OCI-LY1 (cell line): Measurements from ENCODE around the gene RDH11.
A peak's percentile ranks its signal among the peaks of the same experiment; 100 is the strongest.
"Not testable (repeated sequence)": the region's sequence is repeated elsewhere in the genome, so short reads cannot be mapped to it uniquely, and the experiment has no call there.

Experiments
- H2AFZ ChIP-seq: fragments of 200-600 bp; sonication (generic), shearing (Covaris generic); 2 replicates; pipeline ENCODE4 v1.6.0; 2014; ENCODE audit warnings: antibody characterized with exemption, mild to moderate bottlenecking, low read length
- H3F3A ChIP-seq: fragments of 200-600 bp; sonication (generic), shearing (Covaris generic); 2 replicates; pipeline ENCODE4 v1.6.0; 2014; ENCODE audit warnings: mild to moderate bottlenecking, antibody characterized with exemption, low read length, moderate library complexity; ENCODE audit not compliant: insufficient read depth
- H3K27ac ChIP-seq: fragments of 200-600 bp; sonication (generic); 2 replicates; pipeline ENCODE4 v1.5.1; 2014; ENCODE audit warnings: low read length, mixed run types, mild to moderate bottlenecking, low read depth; ENCODE audit not compliant: poor library complexity, severe bottlenecking
- H3K27me3 ChIP-seq: fragments of 200-600 bp; sonication (generic); 2 replicates; pipeline ENCODE4 v1.6.0; 2014; ENCODE audit warnings: antibody characterized with exemption, mild to moderate bottlenecking, low read length, moderate library complexity; ENCODE audit not compliant: insufficient read depth
- H3K36me3 ChIP-seq: fragments of 200-600 bp; sonication (generic); 2 replicates; pipeline ENCODE4 v1.6.1; 2014; ENCODE audit warnings: mild to moderate bottlenecking, antibody characterized with exemption, low read length, moderate library complexity, mixed read lengths; ENCODE audit not compliant: insufficient read depth
- H3K4me1 ChIP-seq: fragments of 200-600 bp; sonication (generic); 2 replicates; pipeline ENCODE4 v1.5.1; 2014; ENCODE audit warnings: mild to moderate bottlenecking, low read length, moderate library complexity; ENCODE audit not compliant: insufficient read depth, severe bottlenecking
- H3K4me2 ChIP-seq: fragments of 200-600 bp; sonication (generic), shearing (Covaris generic); 2 replicates; pipeline ENCODE4 v1.6.1; 2014; ENCODE audit warnings: low read length
- H3K4me3 ChIP-seq: fragments of 200-600 bp; sonication (generic); 2 replicates; pipeline ENCODE4 v1.5.1; 2014; ENCODE audit warnings: low read length, low read depth, mild to moderate bottlenecking, mixed read lengths; ENCODE audit not compliant: poor library complexity, severe bottlenecking
- H3K79me2 ChIP-seq: fragments of 200-600 bp; shearing (Covaris generic); 2 replicates; pipeline ENCODE4 v1.6.1; 2016; ENCODE audit warnings: mixed run types, low read length, mixed read lengths; ENCODE audit not compliant: insufficient read depth
- H3K9ac ChIP-seq: fragments of 200-600 bp; sonication (generic), shearing (Covaris generic); 2 replicates; pipeline ENCODE4 v1.6.1; 2014; ENCODE audit warnings: mild to moderate bottlenecking, low read length, mixed read lengths
- H3K9me2 ChIP-seq: fragments of 200-600 bp; sonication (generic), shearing (Covaris generic); 2 replicates; pipeline ENCODE4 v1.6.1; 2014; ENCODE audit warnings: low read depth, mild to moderate bottlenecking, low read length, mixed read lengths
- H3K9me3 ChIP-seq: fragments of 200-600 bp; shearing (Covaris generic); 2 replicates; pipeline ENCODE4 v1.6.1; 2014; ENCODE audit warnings: low read length, mixed read lengths
- H4K20me1 ChIP-seq: fragments of 200-600 bp; sonication (generic), shearing (Covaris generic); 2 replicates; pipeline ENCODE4 v1.6.0; 2016; ENCODE audit warnings: mild to moderate bottlenecking, low read length; ENCODE audit not compliant: insufficient read depth
- CTCF ChIP-seq: fragments of 200-600 bp; sonication (generic), shearing (Covaris generic); IDR thresholded peaks from 2 replicates; pipeline ENCODE4 v1.5.1; 2017; ENCODE audit warnings: mild to moderate bottlenecking, antibody characterized with exemption, low read length, moderate library complexity, mixed read lengths
- EZH2 ChIP-seq: fragments of 200-600 bp; sonication (generic), shearing (Covaris generic); IDR thresholded peaks from 2 replicates; pipeline ENCODE4 v1.8.0; 2017; ENCODE audit warnings: borderline replicate concordance, mixed run types, mild to moderate bottlenecking, antibody characterized with exemption, low read length, moderate library complexity, mixed read lengths

Gene RDH11

GRCh38 chr14:67705211-67705610, 9.6 kb upstream of the RDH11 start:
- no peak overlapping the region for H3K4me3 ChIP-seq
- H3K9me2 ChIP-seq = no peaks in the 10 kb centered on the region
- no peak overlapping the region for H2AFZ ChIP-seq
- no peak overlapping the region for H3K27ac ChIP-seq
- H3K4me1 ChIP-seq = no peaks in the 10 kb centered on the region
- H3K36me3 ChIP-seq = no peaks in the 10 kb centered on the region
- TF ChIP-seq CTCF = no peak
- TF ChIP-seq EZH2 = no peak
- no peaks in the 10 kb centered on the region for H3F3A ChIP-seq
- H4K20me1 ChIP-seq = no peaks in the 10 kb centered on the region
- peaks cover 16% of the 10 kb centered on the region for H3K9me3 ChIP-seq
- no peaks in the 10 kb centered on the region for H3K79me2 ChIP-seq
- H3K4me2 ChIP-seq = no peak overlapping the region
- no peaks in the 10 kb centered on the region for H3K27me3 ChIP-seq
- no peak overlapping the region for H3K9ac ChIP-seq

GRCh38 chr14:67704484-67705089, 9.0 kb upstream of the RDH11 start:
- no peaks in the 10 kb centered on the region for H4K20me1 ChIP-seq
- no peaks in the 10 kb centered on the region for H3K79me2 ChIP-seq
- TF ChIP-seq CTCF = peak; percentile 76
- no peak for TF ChIP-seq EZH2
- H3K9me3 ChIP-seq = peaks cover 11% of the 10 kb centered on the region
- no peak overlapping the region for H3K27ac ChIP-seq
- no peak overlapping the region for H2AFZ ChIP-seq
- H3K9me2 ChIP-seq = no peaks in the 10 kb centered on the region
- H3F3A ChIP-seq = no peaks in the 10 kb centered on the region
- H3K4me1 ChIP-seq = no peaks in the 10 kb centered on the region
- H3K27me3 ChIP-seq = no peaks in the 10 kb centered on the region
- no peak overlapping the region for H3K4me3 ChIP-seq
- H3K9ac ChIP-seq = no peak overlapping the region
- no peak overlapping the region for H3K4me2 ChIP-seq
- no peaks in the 10 kb centered on the region for H3K36me3 ChIP-seq

DNA sequence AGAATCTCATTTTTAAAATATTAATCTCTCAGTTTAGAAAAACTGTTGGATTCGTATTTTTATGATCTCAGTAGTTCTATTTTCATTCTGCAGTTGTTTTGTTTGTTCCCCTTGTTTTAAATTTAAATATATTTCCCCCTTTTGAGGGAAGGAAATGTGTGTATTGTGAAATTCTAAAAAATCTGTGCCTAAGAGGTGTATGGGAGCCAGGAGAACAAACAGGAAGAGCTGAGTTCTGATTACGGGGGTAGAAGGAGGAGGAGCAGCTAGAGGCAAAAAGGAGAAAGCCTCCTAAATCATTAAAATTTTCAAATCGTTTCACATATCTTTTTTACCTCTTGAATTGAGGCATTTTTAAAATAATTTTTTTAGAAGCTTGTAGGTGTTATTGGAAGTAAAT, 8.4 kb upstream of the RDH11 start:
- Histone ChIP-seq H3K79me2 (no peaks in the 10 kb centered on the region), H3K27me3 (no peaks in the 10 kb centered on the region), H4K20me1 (no peaks in the 10 kb centered on the region), H3K4me3 (no peak overlapping the region), H3F3A (no peaks in the 10 kb centered on the region), H3K9me3 (peaks cover 7% of the 10 kb centered on the region), H3K27ac (no peak overlapping the region), H3K9me2 (no peaks in the 10 kb centered on the region), H3K4me2 (no peak overlapping the region), H3K4me1 (no peaks in the 10 kb centered on the region), H2AFZ (no peak overlapping the region), H3K36me3 (no peaks in the 10 kb centered on the region), H3K9ac (no peak overlapping the region)
- TF ChIP-seq CTCF = no peak
- no peak for TF ChIP-seq EZH2

- not testable (repeated sequence) for H3K27ac ChIP-seq, H3K4me2 ChIP-seq, H3K4me1 ChIP-seq, H3K9ac ChIP-seq, H3K79me2 ChIP-seq, H3K36me3 ChIP-seq, H3K27me3 ChIP-seq, H3K9me2 ChIP-seq, H2AFZ ChIP-seq, H3F3A ChIP-seq, H3K9me3 ChIP-seq, H4K20me1 ChIP-seq, H3K4me3 ChIP-seq
These were observed 5.9 kb upstream of the RDH11 start, which contains the start of gene RDH12 for GRCh38 chr14:67701492-67701891. Gene RDH12 (plus strand): TSS chr14:67701886. CDS start chr14:67722643, 20,757 bp downstream.
